AG20443 (cell line): Measurements from ENCODE around the gene ADNP2.

Experiments
- DNase-seq: peaks from one replicate; pipeline ENCODE4 v3.0.0; 2012; ENCODE audit warnings: low spot score, mixed read lengths

Gene ADNP2

GRCh38 chr18:80172056-80172455, 63.0 kb downstream of the ADNP2 start:
- no peak for DNase-seq

- DNase-seq, result no peak
Measured at GRCh38 chr18:80173060-80173459, 64.0 kb downstream of the ADNP2 start.

GRCh38 chr18:80175451-80176204, 66.6 kb downstream of the ADNP2 start:
- no peak for DNase-seq

GRCh38 chr18:80176334-80177073, 67.4 kb downstream of the ADNP2 start:
- DNase-seq, result peak; percentile 34

- no peak for DNase-seq
Measured at GRCh38 chr18:80177128-80177527, 68.1 kb downstream of the ADNP2 start.

GRCh38 chr18:80178935-80179818, 70.1 kb downstream of the ADNP2 start:
- no peak for DNase-seq

- DNase-seq, result no peak
Measured at GRCh38 chr18:80179857-80180558, 70.9 kb downstream of the ADNP2 start.

GRCh38 chr18:80180778-80181564, 71.9 kb downstream of the ADNP2 start:
- no peak for DNase-seq

- no peak for DNase-seq
Measured at GRCh38 chr18:80181642-80182461, 72.8 kb downstream of the ADNP2 start.

GRCh38 chr18:80182855-80183254, 73.8 kb downstream of the ADNP2 start:
- DNase-seq, result no peak

GRCh38 chr18:80183273-80184050, 74.4 kb downstream of the ADNP2 start:
- no peak for DNase-seq

GRCh38 chr18:80184243-80184772, 75.2 kb downstream of the ADNP2 start:
- no peak for DNase-seq

- DNase-seq, result no peak
Measured at GRCh38 chr18:80185545-80185944, 76.5 kb downstream of the ADNP2 start.

- no peak for DNase-seq
Measured at GRCh38 chr18:80187956-80188642, 79.0 kb downstream of the ADNP2 start.

- DNase-seq, result no peak
Measured at GRCh38 chr18:80188643-80189530, 79.8 kb downstream of the ADNP2 start.

GRCh38 chr18:80189531-80189865, 80.4 kb downstream of the ADNP2 start:
- DNase-seq, result no peak
